ENCODE results near the gene GADD45B. TPM values are rescaled to one million over a fixed set of nuclear protein-coding genes. Genes with fewer than 3 reads are reported as not detected.

The GADD45B gene
- total and polyA plus RNA-seq, 5 donors from 2014 or later, result 53.4 to 191 (median 63.8) TPM

DNA sequence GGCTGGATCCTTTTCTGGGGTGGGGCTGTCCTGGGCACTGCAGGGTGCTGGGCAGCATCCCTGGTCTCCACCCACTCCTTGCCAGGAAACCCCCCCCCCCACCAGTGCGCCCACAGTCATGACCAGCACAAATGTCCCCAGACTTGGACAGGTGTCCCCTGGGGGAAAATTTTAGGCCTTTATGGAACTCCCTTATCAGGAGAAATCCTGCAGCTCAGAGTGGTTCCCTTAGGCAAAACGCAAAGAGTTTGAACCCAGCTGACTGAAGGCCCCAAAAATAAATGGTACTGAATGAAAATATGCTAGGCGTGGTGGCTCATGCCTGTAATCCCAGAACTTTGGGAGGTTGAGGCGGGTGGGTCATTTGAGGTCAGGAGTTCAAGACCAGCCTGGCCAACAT, 51.8 kb downstream of the GADD45B start:
- H3K4me1 Mint-ChIP-seq, result peaks cover 0 to 3% (median 0%) of the 10 kb centered on the region in 4 donors
- H3K27me3 Mint-ChIP-seq, result no peaks in the 10 kb centered on the region
- no peaks in the 10 kb centered on the region for H3K36me3 ChIP-seq (ENCODE audit: control insufficient read depth, insufficient read depth, low read length)
- H3K4me3 ChIP-seq (ENCODE audit: low read depth, low read length), result no peak overlapping the region
- no peak overlapping the region for H3K27ac ChIP-seq (ENCODE audit: insufficient read depth, low read length, poor library complexity, severe bottlenecking)
- no peak overlapping the region for H3K4me3 Mint-ChIP-seq
- no peaks in the 10 kb centered on the region for H3K36me3 Mint-ChIP-seq
- no peaks in the 10 kb centered on the region for H3K4me1 ChIP-seq (ENCODE audit: control insufficient read depth, insufficient read depth, low read length, poor library complexity, severe bottlenecking)
- no peak for DNase-seq
- no peak for ATAC-seq (ENCODE audit: low read depth in 2 of 2)
- peaks cover 0 to 2% (median 0%) of the 10 kb centered on the region in 7 donors for H3K9me3 Mint-ChIP-seq
- no peak overlapping the region for H3K27ac Mint-ChIP-seq
- no peaks in the 10 kb centered on the region for H3K27me3 ChIP-seq (ENCODE audit: control insufficient read depth, insufficient read depth, low read length)
- no peaks in the 10 kb centered on the region for H3K9me3 ChIP-seq (ENCODE audit: control insufficient read depth in 2 of 2, low read length in 2 of 2)

Other genes with a start within 250 kb of the GADD45B start
- 50.3 TPM for gene PLEKHJ1, start 239.8 kb upstream of the GADD45B start, total RNA-seq
- 100 to 1,000 TPM in 3 of 4 donors, 10 to 100 TPM in 1; 97.7 to 121 (median 108) TPM for gene PLEKHJ1, start 239.8 kb upstream of the GADD45B start, polyA plus RNA-seq
- 146 TPM for gene SF3A2, start 239.3 kb upstream of the GADD45B start, total RNA-seq
- 10 to 100 TPM; 13.5 to 26.0 (median 20.0) TPM for gene SF3A2, start 239.3 kb upstream of the GADD45B start, polyA plus RNA-seq
- 3.5 TPM for gene AMH, start 226.8 kb upstream of the GADD45B start, total RNA-seq
- not detected for gene AMH, start 226.8 kb upstream of the GADD45B start, polyA plus RNA-seq
- gene JSRP1, start 219.7 kb upstream of the GADD45B start, total RNA-seq, result 0.99 TPM
- 1 to 10 TPM in 3 of 4 donors, under 1 TPM in 1; 0.89 to 2.4 (median 1.8) TPM for gene JSRP1, start 219.7 kb upstream of the GADD45B start, polyA plus RNA-seq
- not detected for gene PEAK3, start 194.0 kb upstream of the GADD45B start, total RNA-seq
- under 1 TPM; 0.10 to 0.32 (median 0.15) TPM for gene PEAK3, start 194.0 kb upstream of the GADD45B start, polyA plus RNA-seq
- 0.22 TPM for gene LINGO3, start 168.0 kb upstream of the GADD45B start, total RNA-seq
- 1 to 10 TPM; 3.0 to 5.3 (median 3.7) TPM for gene LINGO3, start 168.0 kb upstream of the GADD45B start, polyA plus RNA-seq
- 83.9 TPM for gene LSM7, start 147.5 kb upstream of the GADD45B start, total RNA-seq
- 100 to 1,000 TPM; 146 to 187 (median 169) TPM for gene LSM7, start 147.5 kb upstream of the GADD45B start, polyA plus RNA-seq
- 69.7 TPM for gene SPPL2B, start 147.4 kb upstream of the GADD45B start, total RNA-seq
- gene SPPL2B, start 147.4 kb upstream of the GADD45B start, polyA plus RNA-seq, result 1 to 10 TPM; 4.3 to 7.4 (median 6.3) TPM
- 0.17 TPM for gene TMPRSS9, start 115.9 kb upstream of the GADD45B start, total RNA-seq
- gene TMPRSS9, start 115.9 kb upstream of the GADD45B start, polyA plus RNA-seq, result not detected
- 24.6 TPM for gene TIMM13, start 48.5 kb upstream of the GADD45B start, total RNA-seq
- 10 to 100 TPM; 49.7 to 62.5 (median 59.4) TPM for gene TIMM13, start 48.5 kb upstream of the GADD45B start, polyA plus RNA-seq
- gene LMNB2, start 19.2 kb upstream of the GADD45B start, total RNA-seq, result 16.0 TPM
- 1 to 10 TPM; 3.8 to 7.5 (median 4.8) TPM for gene LMNB2, start 19.2 kb upstream of the GADD45B start, polyA plus RNA-seq
- 1.4 TPM for gene GNG7, start 226.6 kb downstream of the GADD45B start, total RNA-seq
- gene GNG7, start 226.6 kb downstream of the GADD45B start, polyA plus RNA-seq, result 1 to 10 TPM in 3 of 4 donors, under 1 TPM in 1; 0.65 to 1.6 (median 1.1) TPM
- not detected for gene DIRAS1, start 245.2 kb downstream of the GADD45B start, total RNA-seq
- not detected for gene DIRAS1, start 245.2 kb downstream of the GADD45B start, polyA plus RNA-seq